HG02798 (cell line): Measurements from ENCODE around the gene AUTS2.
"Not testable (repeated sequence)": the region's sequence is repeated elsewhere in the genome, so short reads cannot be mapped to it uniquely, and the experiment has no call there.

ENCODE experiments used
- ATAC-seq: cut with Tn5 transposase; IDR thresholded peaks from one replicate; pipeline ENCODE4 v1.9.1; 2021; ENCODE audit warnings: mild to moderate bottlenecking; ENCODE audit not compliant: unreplicated experiment, poor library complexity

AUTS2 gene

GRCh38 chr7:70343519-70343918 lies 745.2 kb downstream of the AUTS2 start:
- ATAC-seq = no peak

- no peak for ATAC-seq
Observed at GRCh38 chr7:70344726-70345125, 746.5 kb downstream of the AUTS2 start.

GRCh38 chr7:70346844-70347462 lies 748.7 kb downstream of the AUTS2 start:
- no peak for ATAC-seq

GRCh38 chr7:70347463-70348254 lies 749.4 kb downstream of the AUTS2 start:
- peak; percentile 82 for ATAC-seq

GRCh38 chr7:70349031-70349430 lies 750.8 kb downstream of the AUTS2 start:
- no peak for ATAC-seq

GRCh38 chr7:70349819-70350218 lies 751.5 kb downstream of the AUTS2 start:
- no peak for ATAC-seq

GRCh38 chr7:70352088-70352487 lies 753.8 kb downstream of the AUTS2 start:
- no peak for ATAC-seq

GRCh38 chr7:70352906-70353305 lies 754.6 kb downstream of the AUTS2 start:
- no peak for ATAC-seq

GRCh38 chr7:70353330-70353945 lies 755.2 kb downstream of the AUTS2 start:
- ATAC-seq = no peak

GRCh38 chr7:70353946-70354335 lies 755.7 kb downstream of the AUTS2 start:
- ATAC-seq = no peak

GRCh38 chr7:70354409-70355169 lies 756.3 kb downstream of the AUTS2 start:
- no peak for ATAC-seq

GRCh38 chr7:70355198-70356020 lies 757.1 kb downstream of the AUTS2 start:
- no peak for ATAC-seq

- no peak for ATAC-seq
Observed at GRCh38 chr7:70356085-70356786, 758.0 kb downstream of the AUTS2 start.

- ATAC-seq = no peak
Observed at GRCh38 chr7:70356787-70357328, 758.6 kb downstream of the AUTS2 start.

- no peak for ATAC-seq
Observed at GRCh38 chr7:70360557-70360956, 762.3 kb downstream of the AUTS2 start.

GRCh38 chr7:70361821-70362220 lies 763.5 kb downstream of the AUTS2 start:
- no peak for ATAC-seq

- ATAC-seq = not testable (repeated sequence)
Observed at GRCh38 chr7:70364393-70364792, 766.1 kb downstream of the AUTS2 start.

GRCh38 chr7:70371652-70372051 lies 773.4 kb downstream of the AUTS2 start:
- ATAC-seq = no peak
